H54 (cell line): Measurements from ENCODE around the gene EXOG.

ENCODE experiments used
- DNase-seq: peaks from one replicate; pipeline ENCODE4 v3.0.0; 2011; ENCODE audit warnings: low spot score, mixed read lengths; ENCODE audit not compliant: insufficient read length
- FAIRE-seq: peaks from 3 replicates; lab custom pipeline; 2011; peaks lifted over from hg19 to GRCh38; lab: Jason Lieb, UNC
- POLR2A ChIP-seq: IDR thresholded peaks from 2 replicates; pipeline ENCODE4 v1.6.1; 2011; ENCODE audit warnings: low read depth, mild to moderate bottlenecking, low read length

Gene EXOG

GRCh38 chr3:38551026-38551832 lies 55.1 kb downstream of the EXOG start:
- DNase-seq = no peak
- no peak for TF ChIP-seq POLR2A
- FAIRE-seq = no peak

GRCh38 chr3:38552364-38552763 lies 56.2 kb downstream of the EXOG start:
- FAIRE-seq = no peak
- no peak for TF ChIP-seq POLR2A
- no peak for DNase-seq

GRCh38 chr3:38553071-38553470 lies 56.9 kb downstream of the EXOG start:
- TF ChIP-seq POLR2A = no peak
- FAIRE-seq (no peak), DNase-seq (no peak)

GRCh38 chr3:38554127-38554827 lies 58.1 kb downstream of the EXOG start:
- TF ChIP-seq POLR2A = no peak
- no peak for DNase-seq
- FAIRE-seq = no peak

GRCh38 chr3:38555149-38555840 lies 59.2 kb downstream of the EXOG start:
- no peak for TF ChIP-seq POLR2A
- FAIRE-seq = no peak
- no peak for DNase-seq

GRCh38 chr3:38555926-38556325 lies 59.8 kb downstream of the EXOG start:
- no peak for FAIRE-seq
- TF ChIP-seq POLR2A = no peak
- no peak for DNase-seq

GRCh38 chr3:38556640-38557358 lies 60.7 kb downstream of the EXOG start:
- DNase-seq (no peak), FAIRE-seq (no peak)
- no peak for TF ChIP-seq POLR2A

GRCh38 chr3:38558864-38559263 lies 62.7 kb downstream of the EXOG start:
- FAIRE-seq = no peak
- no peak for TF ChIP-seq POLR2A
- no peak for DNase-seq

GRCh38 chr3:38560284-38560683 lies 64.1 kb downstream of the EXOG start:
- FAIRE-seq (no peak), DNase-seq (no peak)
- no peak for TF ChIP-seq POLR2A

GRCh38 chr3:38560996-38561717 lies 65.0 kb downstream of the EXOG start:
- DNase-seq (no peak), FAIRE-seq (no peak)

GRCh38 chr3:38561746-38562466 lies 65.8 kb downstream of the EXOG start:
- FAIRE-seq = no peak

More at GRCh38 chr3:38560996-38561717, 65.0 kb downstream of the EXOG start:
- TF ChIP-seq POLR2A = no peak

GRCh38 chr3:38562467-38562925 lies 66.4 kb downstream of the EXOG start:
- no peak for TF ChIP-seq POLR2A
- FAIRE-seq = no peak
- no peak for DNase-seq

More at GRCh38 chr3:38561746-38562466, 65.8 kb downstream of the EXOG start:
- DNase-seq = no peak
- TF ChIP-seq POLR2A = no peak
